ENCODE results near the gene FKBP2. TPM values are rescaled to one million over a fixed set of nuclear protein-coding genes. Genes with fewer than 3 reads are reported as not detected.

The FKBP2 gene
- total RNA-seq, 1 donor from 2014 or later = 54.7 TPM

DNA sequence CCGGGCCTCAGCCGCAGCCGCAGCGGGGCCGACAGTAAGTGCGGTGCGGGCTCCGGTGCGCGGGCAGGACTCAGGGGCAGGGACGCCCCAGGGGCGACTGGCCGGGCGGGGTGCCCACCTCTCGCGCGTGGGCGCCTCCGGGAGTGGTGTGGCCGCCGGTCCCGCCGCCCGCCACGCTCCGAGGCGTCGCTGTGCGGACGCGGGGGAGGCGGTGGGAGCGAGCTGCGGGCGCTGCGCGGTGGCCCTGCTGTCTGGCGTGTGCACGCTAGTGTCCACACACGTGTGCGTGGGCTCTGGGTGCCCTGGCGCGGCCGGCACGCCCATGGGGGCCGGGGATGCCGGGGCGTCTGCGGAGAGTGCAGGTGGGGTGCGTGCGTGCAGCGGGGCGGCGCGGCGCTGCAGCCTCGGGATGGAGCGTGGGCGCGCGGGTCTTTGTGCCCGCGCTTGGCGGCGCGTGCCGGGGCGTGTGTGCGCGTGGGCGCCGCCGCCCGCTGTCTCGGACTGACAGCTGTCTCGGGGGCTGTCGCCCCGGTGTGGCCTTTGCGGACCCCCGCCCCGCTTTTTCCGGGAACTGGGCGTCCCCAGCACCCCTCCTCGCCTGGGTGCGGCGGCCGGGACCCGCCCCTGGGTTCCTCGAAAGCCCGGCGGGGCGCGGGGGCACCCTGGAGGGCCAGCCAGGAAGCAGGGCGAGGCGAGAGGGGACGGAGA lies 51.0 kb downstream of the FKBP2 start:
- Mint-ChIP-seq H3K4me1 (ENCODE audit: unreplicated experiment) (peaks cover 27% of the 10 kb centered on the region), H3K9me3 (ENCODE audit: unreplicated experiment) (no peaks in the 10 kb centered on the region), H3K27me3 (ENCODE audit: unreplicated experiment) (peaks cover 30% of the 10 kb centered on the region), H3K4me3 (ENCODE audit: unreplicated experiment) (no peak overlapping the region), H3K27ac (ENCODE audit: unreplicated experiment) (no peak overlapping the region), H3K36me3 (ENCODE audit: unreplicated experiment) (peaks cover 1% of the 10 kb centered on the region)
- no peak for DNase-seq (ENCODE audit: extremely low spot score, unreplicated experiment)
- TF ChIP-seq, protein P1, sequence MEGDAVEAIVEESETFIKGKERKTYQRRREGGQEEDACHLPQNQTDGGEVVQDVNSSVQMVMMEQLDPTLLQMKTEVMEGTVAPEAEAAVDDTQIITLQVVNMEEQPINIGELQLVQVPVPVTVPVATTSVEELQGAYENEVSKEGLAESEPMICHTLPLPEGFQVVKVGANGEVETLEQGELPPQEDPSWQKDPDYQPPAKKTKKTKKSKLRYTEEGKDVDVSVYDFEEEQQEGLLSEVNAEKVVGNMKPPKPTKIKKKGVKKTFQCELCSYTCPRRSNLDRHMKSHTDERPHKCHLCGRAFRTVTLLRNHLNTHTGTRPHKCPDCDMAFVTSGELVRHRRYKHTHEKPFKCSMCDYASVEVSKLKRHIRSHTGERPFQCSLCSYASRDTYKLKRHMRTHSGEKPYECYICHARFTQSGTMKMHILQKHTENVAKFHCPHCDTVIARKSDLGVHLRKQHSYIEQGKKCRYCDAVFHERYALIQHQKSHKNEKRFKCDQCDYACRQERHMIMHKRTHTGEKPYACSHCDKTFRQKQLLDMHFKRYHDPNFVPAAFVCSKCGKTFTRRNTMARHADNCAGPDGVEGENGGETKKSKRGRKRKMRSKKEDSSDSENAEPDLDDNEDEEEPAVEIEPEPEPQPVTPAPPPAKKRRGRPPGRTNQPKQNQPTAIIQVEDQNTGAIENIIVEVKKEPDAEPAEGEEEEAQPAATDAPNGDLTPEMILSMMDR (IDR thresholded peaks at IDR 0.05) = no peak

DNA sequence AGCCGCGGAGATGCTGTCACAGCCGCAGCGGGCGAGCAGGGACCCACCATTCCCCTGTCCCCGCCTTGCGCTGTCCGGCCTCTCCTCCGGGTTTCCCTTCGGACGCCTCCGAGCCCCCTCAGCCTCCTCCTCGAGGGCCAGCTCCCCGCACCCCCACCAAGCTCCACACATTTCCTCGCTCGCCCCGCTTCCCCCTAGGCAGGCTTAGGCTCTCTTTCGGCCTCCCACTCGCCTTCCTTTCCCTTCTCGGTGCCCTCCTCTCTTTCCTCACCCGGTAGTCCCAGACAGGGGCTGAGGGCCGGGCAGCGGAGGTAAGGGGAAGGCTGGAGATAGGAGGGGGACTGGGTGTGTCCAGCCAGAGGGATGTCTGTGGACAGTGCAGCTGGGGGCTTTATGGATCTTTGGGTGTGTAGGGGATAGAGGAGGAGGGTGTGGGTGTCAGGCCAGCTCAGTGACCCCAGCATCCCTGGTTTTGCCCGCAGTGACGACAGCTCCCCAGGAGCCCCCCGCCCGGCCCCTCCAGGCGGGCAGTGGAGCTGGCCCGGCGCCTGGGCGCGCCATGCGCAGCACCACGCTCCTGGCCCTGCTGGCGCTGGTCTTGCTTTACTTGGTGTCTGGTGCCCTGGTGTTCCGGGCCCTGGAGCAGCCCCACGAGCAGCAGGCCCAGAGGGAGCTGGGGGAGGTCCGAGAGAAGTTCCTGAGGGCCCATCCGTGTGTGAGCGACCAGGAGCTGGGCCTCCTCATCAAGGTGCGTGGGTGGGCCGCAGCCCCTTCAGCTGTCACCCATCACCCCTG lies 51.8 kb downstream of the FKBP2 start:
- no peak overlapping the region for H3K27ac Mint-ChIP-seq (ENCODE audit: unreplicated experiment)
- no peaks in the 10 kb centered on the region for H3K9me3 Mint-ChIP-seq (ENCODE audit: unreplicated experiment)
- peak overlapping the region; percentile 57 for H3K4me3 Mint-ChIP-seq (ENCODE audit: unreplicated experiment)
- H3K27me3 Mint-ChIP-seq (ENCODE audit: unreplicated experiment) = peaks cover 35% of the 10 kb centered on the region
- TF ChIP-seq, protein P1 (IDR thresholded peaks at IDR 0.05) = no peak
- H3K4me1 Mint-ChIP-seq (ENCODE audit: unreplicated experiment) = peaks cover 23% of the 10 kb centered on the region
- DNase-seq (ENCODE audit: extremely low spot score, unreplicated experiment) = no peak
- peaks cover 1% of the 10 kb centered on the region for H3K36me3 Mint-ChIP-seq (ENCODE audit: unreplicated experiment)

Other genes with a start within 250 kb of the FKBP2 start
- 0.54 and 0.65 TPM in 2 replicates for gene FLRT1, start 205.2 kb upstream of the FKBP2 start, total RNA-seq
- gene MACROD1, start 75.0 kb upstream of the FKBP2 start, total RNA-seq = 22.3 and 29.6 TPM in 2 replicates
- gene STIP1, start 54.9 kb upstream of the FKBP2 start, total RNA-seq = 109 and 115 TPM in 2 replicates
- 0.94 and 1.4 TPM in 2 replicates for gene FERMT3, start 34.4 kb upstream of the FKBP2 start, total RNA-seq
- gene TRPT1, start 14.9 kb upstream of the FKBP2 start, total RNA-seq = 39.2 and 39.7 TPM in 2 replicates
- 43.7 and 46.8 TPM in 2 replicates for gene NUDT22, start 14.8 kb upstream of the FKBP2 start, total RNA-seq
- gene DNAJC4, start 10.5 kb upstream of the FKBP2 start, total RNA-seq = 46.5 and 49.9 TPM in 2 replicates
- 205 and 217 TPM in 2 replicates for gene VEGFB, start 6.5 kb upstream of the FKBP2 start, total RNA-seq
- 270 and 286 TPM in 2 replicates for gene PPP1R14B, start 5.8 kb downstream of the FKBP2 start, total RNA-seq
- gene PLCB3, start 10.4 kb downstream of the FKBP2 start, total RNA-seq = 30.2 and 32.0 TPM in 2 replicates
- 68.3 and 73.6 TPM in 2 replicates for gene BAD, start 43.6 kb downstream of the FKBP2 start, total RNA-seq
- 68.0 and 71.4 TPM in 2 replicates for gene GPR137, start 44.8 kb downstream of the FKBP2 start, total RNA-seq
- 0.39 and 0.43 TPM in 2 replicates for gene KCNK4, start 50.2 kb downstream of the FKBP2 start, total RNA-seq
- not detected in 2 replicates for gene CATSPERZ, start 59.3 kb downstream of the FKBP2 start, total RNA-seq
- gene ESRRA, start 64.4 kb downstream of the FKBP2 start, total RNA-seq = 32.7 and 37.4 TPM in 2 replicates
- gene TRMT112, start 76.5 kb downstream of the FKBP2 start, total RNA-seq = 159 and 174 TPM in 2 replicates
- 215 and 217 TPM in 2 replicates for gene PRDX5, start 77.0 kb downstream of the FKBP2 start, total RNA-seq
- 0.30 TPM in 1 of 2 replicates, not detected in the other for gene CCDC88B, start 99.1 kb downstream of the FKBP2 start, total RNA-seq
- 33.7 and 35.9 TPM in 2 replicates for gene RPS6KA4, start 118.1 kb downstream of the FKBP2 start, total RNA-seq

All from osteocyte (in vitro differentiated cells).